Measurements from ENCODE around the gene FAM169A.
"Not testable (repeated sequence)": the region's sequence is repeated elsewhere in the genome, so short reads cannot be mapped to it uniquely, and the experiment has no call there.

FAM169A gene

DNA sequence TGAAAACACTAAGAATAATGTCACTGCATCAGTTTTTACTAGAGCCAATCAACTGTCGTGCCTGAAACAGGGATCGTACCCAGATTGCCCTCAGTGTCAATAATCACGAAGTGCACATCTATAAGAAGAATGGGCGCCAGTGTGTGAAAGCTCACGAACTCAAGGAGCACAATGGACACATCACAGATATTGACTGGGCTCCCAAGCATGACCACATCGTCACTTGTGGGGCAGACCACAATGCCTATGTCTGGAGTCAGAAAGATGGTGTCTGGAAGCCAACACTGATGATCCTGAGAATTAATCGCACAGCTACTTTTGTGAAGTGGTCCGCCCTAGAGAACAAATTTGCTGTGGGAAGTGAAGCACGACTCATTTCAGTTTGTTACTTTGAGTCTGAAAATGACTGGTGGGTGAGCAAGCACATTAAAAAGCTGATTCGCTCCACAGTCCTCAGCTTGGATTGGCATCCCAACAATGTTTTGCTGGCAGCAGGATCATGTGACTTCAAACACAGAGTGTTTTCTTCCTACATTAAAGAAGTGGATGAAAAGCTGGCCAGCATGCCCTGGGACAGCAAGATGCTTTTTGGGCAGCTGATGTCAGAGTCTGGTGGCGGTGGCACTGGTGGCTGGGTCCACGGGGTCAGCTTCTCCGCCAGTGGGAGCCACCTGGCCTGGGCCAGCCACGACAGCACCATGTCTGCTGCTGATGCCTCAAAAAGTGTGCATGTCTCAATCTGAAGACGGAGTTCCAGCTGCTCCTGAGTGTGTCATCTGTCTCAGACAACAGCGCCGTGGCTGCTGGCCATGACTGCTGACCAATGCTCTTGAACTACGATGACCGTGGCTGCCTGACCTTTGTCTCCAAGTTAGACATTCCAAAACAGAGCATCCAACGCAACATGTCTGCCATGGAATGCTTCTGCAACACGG lies 66.9 kb downstream of the FAM169A start:
- TF ChIP-seq, protein P1, sequence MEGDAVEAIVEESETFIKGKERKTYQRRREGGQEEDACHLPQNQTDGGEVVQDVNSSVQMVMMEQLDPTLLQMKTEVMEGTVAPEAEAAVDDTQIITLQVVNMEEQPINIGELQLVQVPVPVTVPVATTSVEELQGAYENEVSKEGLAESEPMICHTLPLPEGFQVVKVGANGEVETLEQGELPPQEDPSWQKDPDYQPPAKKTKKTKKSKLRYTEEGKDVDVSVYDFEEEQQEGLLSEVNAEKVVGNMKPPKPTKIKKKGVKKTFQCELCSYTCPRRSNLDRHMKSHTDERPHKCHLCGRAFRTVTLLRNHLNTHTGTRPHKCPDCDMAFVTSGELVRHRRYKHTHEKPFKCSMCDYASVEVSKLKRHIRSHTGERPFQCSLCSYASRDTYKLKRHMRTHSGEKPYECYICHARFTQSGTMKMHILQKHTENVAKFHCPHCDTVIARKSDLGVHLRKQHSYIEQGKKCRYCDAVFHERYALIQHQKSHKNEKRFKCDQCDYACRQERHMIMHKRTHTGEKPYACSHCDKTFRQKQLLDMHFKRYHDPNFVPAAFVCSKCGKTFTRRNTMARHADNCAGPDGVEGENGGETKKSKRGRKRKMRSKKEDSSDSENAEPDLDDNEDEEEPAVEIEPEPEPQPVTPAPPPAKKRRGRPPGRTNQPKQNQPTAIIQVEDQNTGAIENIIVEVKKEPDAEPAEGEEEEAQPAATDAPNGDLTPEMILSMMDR (IDR thresholded peaks at IDR 0.05; ENCODE audit: control insufficient read depth, extremely low read depth, insufficient read depth): no peak
- no peak for DNase-seq (ENCODE audit: low read depth)
- H3K4me3 ChIP-seq (ENCODE audit: low read depth, low read length): no peak overlapping the region

DNA sequence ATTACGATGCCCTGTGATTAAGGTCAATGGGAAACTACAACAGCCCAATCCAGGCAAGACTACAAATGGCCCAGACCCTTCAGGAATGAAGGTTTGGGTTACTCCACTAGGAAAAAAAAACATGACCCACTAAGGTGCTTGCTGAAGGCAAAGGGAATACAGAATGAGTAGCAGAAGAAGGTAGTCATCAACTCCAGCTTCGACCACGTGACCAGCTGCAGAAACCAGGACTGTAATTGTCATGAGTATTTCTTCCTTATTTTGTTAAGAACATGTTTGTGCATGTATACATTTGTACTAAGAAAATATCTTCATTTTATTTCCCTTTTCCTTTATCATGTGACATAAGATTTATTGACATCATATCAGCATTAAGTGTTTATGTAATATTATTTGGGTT lies 74.5 kb downstream of the FAM169A start:
- not testable (repeated sequence) for H3K4me3 ChIP-seq (ENCODE audit: low read depth, low read length); DNase-seq (ENCODE audit: low read depth)

DNA sequence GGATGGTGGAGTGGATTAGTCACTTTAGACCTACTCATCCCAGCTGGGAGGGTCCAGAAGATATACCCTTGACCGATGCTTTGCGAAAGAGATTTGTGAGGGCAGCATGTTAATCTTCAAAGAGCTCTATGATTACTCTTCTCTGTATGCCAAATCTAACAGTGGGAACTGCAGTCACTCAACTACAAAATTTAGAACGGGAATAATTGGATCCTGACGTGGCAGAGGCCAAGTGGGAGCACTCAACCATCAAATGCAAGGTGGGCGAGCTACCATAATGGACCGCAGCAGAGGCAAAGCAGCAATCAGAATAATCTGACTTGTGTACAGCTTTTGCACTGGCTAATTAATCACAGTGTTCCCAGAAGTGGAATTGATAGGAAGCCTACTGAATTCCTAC lies 78.8 kb downstream of the FAM169A start:
- H3K4me3 ChIP-seq (ENCODE audit: low read depth, low read length): no peak overlapping the region
- TF ChIP-seq, protein P1 (IDR thresholded peaks at IDR 0.05; ENCODE audit: control insufficient read depth, extremely low read depth, insufficient read depth): no peak
- DNase-seq (ENCODE audit: low read depth): no peak

DNA sequence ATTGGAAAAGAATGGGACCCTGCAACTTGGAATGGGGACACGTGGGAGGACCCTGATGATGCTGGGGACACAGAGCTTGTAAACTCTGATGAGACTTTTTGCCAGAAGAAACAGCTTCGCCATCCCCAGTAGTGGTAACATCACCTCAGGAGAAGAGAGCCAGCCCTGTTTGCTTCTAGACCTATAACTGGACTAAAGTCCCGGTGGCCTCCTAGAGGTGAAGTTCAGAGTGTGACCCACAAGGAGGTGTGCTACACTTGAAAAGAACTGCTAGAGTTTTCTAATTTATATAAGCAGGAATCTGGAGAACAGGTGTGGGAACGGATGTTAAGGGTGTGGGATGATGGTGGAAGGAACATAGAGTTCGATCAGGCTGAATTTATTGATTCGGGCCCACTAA lies 79.3 kb downstream of the FAM169A start:
- DNase-seq (ENCODE audit: low read depth): no peak
- TF ChIP-seq, protein P1 (IDR thresholded peaks at IDR 0.05; ENCODE audit: control insufficient read depth, extremely low read depth, insufficient read depth): no peak
- no peak overlapping the region for H3K4me3 ChIP-seq (ENCODE audit: low read depth, low read length)

DNA sequence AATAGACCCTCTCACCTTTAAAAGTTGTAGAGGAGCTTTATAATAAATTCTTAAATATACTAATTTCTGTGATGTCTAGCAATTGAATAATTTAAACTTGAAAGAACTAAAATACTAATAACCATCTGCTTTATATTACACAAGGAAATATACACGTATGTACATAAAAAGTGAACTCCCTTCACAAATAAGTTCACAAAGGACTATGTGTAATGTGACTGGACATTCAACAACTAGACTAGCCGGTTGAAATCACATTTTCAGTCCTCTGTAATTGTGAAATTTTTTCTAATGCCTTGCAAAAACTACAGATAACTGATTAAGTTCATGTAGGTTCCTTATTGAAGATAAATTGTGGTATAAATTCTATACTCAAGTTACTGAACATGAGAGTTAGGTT lies 87.6 kb downstream of the FAM169A start:
- H3K4me3 ChIP-seq (ENCODE audit: low read depth, low read length): no peak overlapping the region
- no peak for DNase-seq (ENCODE audit: low read depth)
- TF ChIP-seq, protein P1 (IDR thresholded peaks at IDR 0.05; ENCODE audit: control insufficient read depth, extremely low read depth, insufficient read depth): no peak

DNA sequence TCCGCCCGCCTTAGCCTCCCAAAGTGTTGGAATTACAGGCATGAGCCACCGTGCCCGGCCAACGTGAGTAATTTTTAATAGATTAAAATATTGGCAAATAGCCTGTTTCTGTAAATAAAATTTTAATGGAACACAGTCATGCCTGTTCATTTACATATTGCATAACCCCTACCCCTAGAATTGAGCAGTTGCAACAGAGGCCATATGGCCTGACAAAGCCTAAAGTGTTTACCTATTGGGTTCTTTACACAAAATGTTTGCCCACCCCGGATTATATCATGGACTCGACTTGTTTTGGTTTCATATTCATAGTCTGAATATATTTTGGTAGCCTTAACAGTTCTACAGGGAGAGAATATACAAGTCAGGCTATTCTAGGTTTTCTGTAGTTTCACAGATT lies 93.8 kb downstream of the FAM169A start:
- TF ChIP-seq, protein P1 (IDR thresholded peaks at IDR 0.05; ENCODE audit: control insufficient read depth, extremely low read depth, insufficient read depth): no peak
- no peak overlapping the region for H3K4me3 ChIP-seq (ENCODE audit: low read depth, low read length)
- peak; percentile 34 for DNase-seq (ENCODE audit: low read depth)

DNA sequence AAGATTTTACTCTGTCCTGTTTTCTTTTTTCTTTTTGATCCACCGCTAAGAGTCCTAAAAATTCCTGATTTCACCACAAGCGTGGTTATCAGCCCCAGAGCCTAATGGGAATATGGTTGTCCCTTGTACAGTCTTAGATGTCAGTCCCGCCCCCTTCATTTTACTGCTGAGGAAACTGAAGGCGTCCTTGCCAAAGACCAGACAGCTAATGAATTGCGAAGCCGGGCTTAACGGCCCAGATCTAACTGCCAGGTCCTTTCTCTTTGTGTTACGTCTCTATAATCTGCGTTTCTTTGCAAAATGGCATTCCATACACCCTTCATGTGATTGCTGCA lies 98.6 kb downstream of the FAM169A start:
- H3K4me3 ChIP-seq (ENCODE audit: low read depth, low read length): peak overlapping the region; percentile 93
- TF ChIP-seq, protein P1 (IDR thresholded peaks at IDR 0.05; ENCODE audit: control insufficient read depth, extremely low read depth, insufficient read depth): no peak
- DNase-seq (ENCODE audit: low read depth): peak; percentile 50

Data from LNCaP clone FGC (cell line).